ENCODE measurements around the gene GMPS. TPM values are rescaled to one million over a fixed set of nuclear protein-coding genes. Genes with fewer than 3 reads are reported as not detected.

Gene GMPS
- total RNA-seq, 1 donor from 2014 or later, result 56.4 TPM

GRCh38 chr3:155944081-155944480 is 73.6 kb downstream of the GMPS start:
- no peak for DNase-seq (ENCODE audit: low spot score)
- TF ChIP-seq, protein P1, sequence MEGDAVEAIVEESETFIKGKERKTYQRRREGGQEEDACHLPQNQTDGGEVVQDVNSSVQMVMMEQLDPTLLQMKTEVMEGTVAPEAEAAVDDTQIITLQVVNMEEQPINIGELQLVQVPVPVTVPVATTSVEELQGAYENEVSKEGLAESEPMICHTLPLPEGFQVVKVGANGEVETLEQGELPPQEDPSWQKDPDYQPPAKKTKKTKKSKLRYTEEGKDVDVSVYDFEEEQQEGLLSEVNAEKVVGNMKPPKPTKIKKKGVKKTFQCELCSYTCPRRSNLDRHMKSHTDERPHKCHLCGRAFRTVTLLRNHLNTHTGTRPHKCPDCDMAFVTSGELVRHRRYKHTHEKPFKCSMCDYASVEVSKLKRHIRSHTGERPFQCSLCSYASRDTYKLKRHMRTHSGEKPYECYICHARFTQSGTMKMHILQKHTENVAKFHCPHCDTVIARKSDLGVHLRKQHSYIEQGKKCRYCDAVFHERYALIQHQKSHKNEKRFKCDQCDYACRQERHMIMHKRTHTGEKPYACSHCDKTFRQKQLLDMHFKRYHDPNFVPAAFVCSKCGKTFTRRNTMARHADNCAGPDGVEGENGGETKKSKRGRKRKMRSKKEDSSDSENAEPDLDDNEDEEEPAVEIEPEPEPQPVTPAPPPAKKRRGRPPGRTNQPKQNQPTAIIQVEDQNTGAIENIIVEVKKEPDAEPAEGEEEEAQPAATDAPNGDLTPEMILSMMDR (IDR thresholded peaks at IDR 0.05), result no peak
- Mint-ChIP-seq H3K4me3 (ENCODE audit: unreplicated experiment) (no peak overlapping the region), H3K36me3 (ENCODE audit: low read depth) (peaks cover 7% of the 10 kb centered on the region), H3K4me1 (ENCODE audit: low read depth) (peaks cover 34% of the 10 kb centered on the region), H3K9me3 (ENCODE audit: low read depth) (no peaks in the 10 kb centered on the region), H3K27me3 (ENCODE audit: low read depth) (no peaks in the 10 kb centered on the region), H3K27ac (ENCODE audit: unreplicated experiment) (no peak overlapping the region)

DNA sequence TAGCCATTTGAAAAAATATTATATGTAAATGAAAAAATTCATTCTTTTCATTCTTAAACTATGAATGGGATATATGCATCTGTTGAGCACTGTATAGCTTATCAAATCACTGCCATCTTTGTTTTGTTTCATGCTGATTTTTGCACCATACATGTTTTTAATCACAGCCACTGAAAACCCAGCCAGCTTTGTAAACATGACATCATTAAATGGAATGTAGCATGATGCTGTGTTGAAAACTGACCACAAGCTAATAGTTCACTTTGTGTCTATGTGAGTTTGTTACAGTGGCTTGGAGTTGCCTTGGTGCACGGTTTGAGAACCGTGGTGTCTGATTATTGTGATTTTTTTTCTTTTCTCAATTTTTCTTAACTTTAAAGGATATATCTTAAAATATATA is 75.7 kb downstream of the GMPS start:
- Mint-ChIP-seq H3K4me3 (ENCODE audit: unreplicated experiment) (no peak overlapping the region), H3K4me1 (ENCODE audit: low read depth) (peaks cover 44% of the 10 kb centered on the region), H3K27ac (ENCODE audit: unreplicated experiment) (peak overlapping the region; percentile 88), H3K9me3 (ENCODE audit: low read depth) (no peaks in the 10 kb centered on the region), H3K36me3 (ENCODE audit: low read depth) (peaks cover 2% of the 10 kb centered on the region), H3K27me3 (ENCODE audit: low read depth) (no peaks in the 10 kb centered on the region)
- TF ChIP-seq, protein P1 (IDR thresholded peaks at IDR 0.05), result no peak
- DNase-seq (ENCODE audit: low spot score), result no peak

- Mint-ChIP-seq H3K27me3 (ENCODE audit: low read depth) (no peaks in the 10 kb centered on the region), H3K27ac (ENCODE audit: unreplicated experiment) (peak overlapping the region; percentile 17), H3K4me1 (ENCODE audit: low read depth) (peaks cover 48% of the 10 kb centered on the region), H3K36me3 (ENCODE audit: low read depth) (peaks cover 5% of the 10 kb centered on the region), H3K9me3 (ENCODE audit: low read depth) (no peaks in the 10 kb centered on the region), H3K4me3 (ENCODE audit: unreplicated experiment) (no peak overlapping the region)
- TF ChIP-seq, protein P1 (IDR thresholded peaks at IDR 0.05), result no peak
- DNase-seq (ENCODE audit: low spot score), result no peak
These were observed 78.0 kb downstream of the GMPS start for GRCh38 chr3:155948476-155948875.

DNA sequence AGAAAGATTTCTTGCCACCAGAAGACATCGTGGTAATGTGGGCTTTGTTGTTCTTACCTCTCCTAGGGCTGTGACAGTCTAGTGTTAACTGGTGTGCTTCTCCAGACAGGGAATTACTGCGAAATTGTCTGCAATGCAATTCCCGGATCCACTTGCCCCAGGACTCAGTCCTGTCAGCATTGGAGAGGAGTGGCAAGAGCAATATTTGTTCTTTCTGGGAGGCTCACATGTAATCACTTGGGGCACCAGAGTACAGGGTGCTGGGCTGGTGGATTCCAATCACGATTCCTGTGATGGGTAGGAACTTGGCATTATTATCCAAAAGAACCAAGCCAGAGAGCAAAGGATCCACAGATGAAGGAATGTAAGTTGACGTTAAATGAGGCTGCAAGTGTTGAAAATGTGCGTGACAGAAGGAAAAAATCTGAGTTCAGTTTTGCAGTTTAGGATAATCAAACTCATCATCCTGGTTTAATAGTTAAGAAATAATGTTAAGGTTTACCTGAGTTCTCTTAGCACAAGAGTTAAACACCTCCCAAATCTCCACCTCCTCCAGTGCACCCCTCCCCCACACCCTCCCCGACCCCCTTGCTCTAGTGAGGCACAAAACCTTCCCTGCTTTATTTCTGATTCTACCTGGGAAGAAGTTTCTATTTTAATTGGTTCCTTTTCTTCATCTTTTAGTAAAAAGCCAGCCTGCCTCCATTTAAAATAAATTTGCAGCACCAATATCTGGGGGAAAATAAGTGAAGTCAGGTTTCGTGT is 79.2 kb downstream of the GMPS start:
- TF ChIP-seq, protein P1 (IDR thresholded peaks at IDR 0.05), result no peak
- DNase-seq (ENCODE audit: low spot score), result no peak
- Mint-ChIP-seq H3K4me3 (ENCODE audit: unreplicated experiment) (no peak overlapping the region), H3K4me1 (ENCODE audit: low read depth) (peaks cover 45% of the 10 kb centered on the region), H3K9me3 (ENCODE audit: low read depth) (no peaks in the 10 kb centered on the region), H3K27me3 (ENCODE audit: low read depth) (no peaks in the 10 kb centered on the region), H3K36me3 (ENCODE audit: low read depth) (peaks cover 5% of the 10 kb centered on the region), H3K27ac (ENCODE audit: unreplicated experiment) (peak overlapping the region; percentile 85)

DNA sequence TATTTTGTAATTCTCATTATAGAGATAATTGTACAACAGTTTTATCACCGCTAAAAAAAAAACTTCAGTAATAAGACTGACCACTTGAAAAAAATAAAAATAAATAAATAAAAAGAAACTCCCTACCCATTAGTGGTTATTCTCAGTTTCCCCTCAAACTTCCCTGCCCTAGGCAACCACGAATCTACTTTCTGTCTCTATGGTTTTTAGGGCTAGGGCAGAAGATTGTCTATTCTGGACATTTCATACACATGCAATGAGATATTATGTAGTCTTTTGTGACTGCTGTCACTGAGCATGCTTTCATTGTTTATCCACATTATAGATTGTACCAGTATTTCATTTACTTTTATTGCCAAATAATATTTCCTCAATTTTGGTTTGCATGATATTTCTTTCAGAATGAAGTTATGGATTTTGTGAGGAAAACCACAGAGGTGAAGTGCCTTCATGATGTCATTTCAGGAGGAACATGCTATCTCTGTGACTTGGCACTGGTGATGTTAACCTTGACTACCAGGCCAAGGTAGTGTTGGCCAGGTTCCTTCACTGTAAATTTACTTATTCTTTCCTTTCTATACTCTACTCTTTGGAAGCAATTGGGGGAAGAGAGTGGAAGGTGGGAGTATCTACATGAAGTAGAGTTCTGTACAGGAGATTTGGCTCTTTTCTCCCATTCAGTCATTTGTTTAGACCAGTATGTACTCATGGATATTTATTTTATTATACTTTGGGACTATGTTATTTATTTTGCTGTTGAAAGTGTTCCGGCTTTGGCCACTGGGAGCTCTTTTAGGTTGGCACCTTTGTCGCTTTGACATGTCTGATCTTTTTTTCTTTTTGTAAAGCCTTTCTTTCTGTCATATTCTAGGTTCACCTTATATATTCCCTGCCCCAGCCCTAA is 86.3 kb downstream of the GMPS start:
- DNase-seq (ENCODE audit: low spot score), result no peak
- Mint-ChIP-seq H3K9me3 (ENCODE audit: low read depth) (peaks cover 3% of the 10 kb centered on the region), H3K27ac (ENCODE audit: unreplicated experiment) (no peak overlapping the region)

More for the DNA sequence above, 86.3 kb downstream of the GMPS start:
- Mint-ChIP-seq H3K36me3 (ENCODE audit: low read depth) (peaks cover 6% of the 10 kb centered on the region), H3K4me1 (ENCODE audit: low read depth) (peaks cover 17% of the 10 kb centered on the region), H3K4me3 (ENCODE audit: unreplicated experiment) (no peak overlapping the region), H3K27me3 (ENCODE audit: low read depth) (no peaks in the 10 kb centered on the region)
- TF ChIP-seq, protein P1 (IDR thresholded peaks at IDR 0.05), result no peak
